ENCODE measurements around the gene PIEZO1.

Gene PIEZO1

DNA sequence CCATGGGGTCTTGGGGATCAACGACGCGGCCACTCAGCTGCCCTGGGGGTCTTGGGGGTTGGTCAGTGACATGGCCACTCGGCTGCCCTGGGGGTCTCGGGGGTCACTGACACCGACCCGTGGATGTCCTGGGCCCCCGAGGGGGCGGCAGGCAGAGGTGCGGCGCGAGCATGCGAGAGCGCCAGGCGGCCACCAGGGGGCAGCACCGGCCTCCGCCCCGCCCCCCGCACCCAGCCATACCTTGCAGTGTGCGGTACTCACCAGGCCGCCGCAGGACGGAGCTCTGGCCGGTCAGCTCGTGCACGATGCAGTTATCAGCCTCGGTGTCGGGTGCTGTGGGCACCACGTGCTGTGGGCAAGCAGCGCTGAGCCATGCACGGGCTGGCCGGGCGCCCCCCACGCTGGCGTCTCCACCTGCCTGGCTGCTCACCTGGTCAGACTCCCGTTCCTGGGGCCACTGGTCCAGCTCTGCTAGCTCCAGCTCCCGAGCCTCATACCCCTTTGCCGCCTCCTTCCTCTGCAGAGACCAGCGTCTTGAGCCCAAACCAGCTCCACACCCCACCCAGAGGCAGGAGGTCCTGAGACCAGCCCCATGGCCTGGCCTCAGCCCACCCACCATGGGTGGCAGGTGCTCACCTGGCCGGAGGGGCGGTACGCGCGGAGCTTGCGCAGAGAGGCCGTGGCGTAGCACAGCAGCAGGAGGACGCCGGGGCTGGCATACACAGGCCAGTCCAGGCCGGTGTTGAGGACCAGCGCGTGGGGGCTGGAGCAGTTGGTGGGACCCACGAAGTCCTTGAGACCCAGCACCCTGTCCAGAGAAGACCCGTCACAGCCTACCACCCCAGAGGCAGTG, 47.5 kb downstream of the PIEZO1 start:
- no peak for DNase-seq (ENCODE audit: low read depth)

DNA sequence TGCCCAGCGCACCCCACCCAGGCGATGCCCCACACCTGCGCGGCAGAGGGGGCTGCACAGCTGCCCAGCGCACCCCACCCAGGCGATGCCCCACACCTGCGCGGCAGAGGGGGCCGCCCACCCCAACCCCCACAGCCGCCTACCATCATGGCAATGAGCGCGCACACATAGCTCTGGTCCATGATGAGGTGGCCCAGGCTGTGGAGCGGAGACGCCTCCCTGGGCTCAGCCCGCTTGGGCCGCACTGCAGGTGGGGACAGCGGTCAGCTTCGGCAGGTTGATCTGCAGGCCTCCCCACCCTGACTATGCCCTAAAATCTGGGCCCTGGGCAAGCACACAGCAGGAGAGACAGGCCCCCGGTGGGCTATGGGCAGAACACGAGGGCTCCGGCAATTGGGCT, 48.5 kb downstream of the PIEZO1 start:
- DNase-seq (ENCODE audit: low read depth), result no peak

DNA sequence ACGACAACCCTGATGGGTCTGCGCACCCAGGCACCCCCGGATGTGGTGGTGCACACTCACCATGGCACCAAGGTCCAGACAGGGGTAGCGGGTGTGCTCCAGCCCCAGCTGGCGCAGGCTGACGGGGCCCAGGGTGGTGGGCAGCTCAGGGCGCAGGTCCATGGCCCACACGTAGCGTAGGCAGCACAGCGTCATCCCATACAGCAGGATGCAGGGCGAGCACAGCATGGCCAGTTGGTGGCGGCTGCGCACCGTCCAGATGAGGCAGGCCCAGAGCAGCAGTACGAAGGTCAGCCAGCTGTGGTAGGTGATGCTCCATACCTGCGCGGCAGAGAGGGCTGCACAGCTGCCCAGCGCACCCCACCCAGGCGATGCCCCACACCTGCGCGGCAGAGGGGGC, 48.9 kb downstream of the PIEZO1 start:
- DNase-seq (ENCODE audit: low read depth), result no peak

DNA sequence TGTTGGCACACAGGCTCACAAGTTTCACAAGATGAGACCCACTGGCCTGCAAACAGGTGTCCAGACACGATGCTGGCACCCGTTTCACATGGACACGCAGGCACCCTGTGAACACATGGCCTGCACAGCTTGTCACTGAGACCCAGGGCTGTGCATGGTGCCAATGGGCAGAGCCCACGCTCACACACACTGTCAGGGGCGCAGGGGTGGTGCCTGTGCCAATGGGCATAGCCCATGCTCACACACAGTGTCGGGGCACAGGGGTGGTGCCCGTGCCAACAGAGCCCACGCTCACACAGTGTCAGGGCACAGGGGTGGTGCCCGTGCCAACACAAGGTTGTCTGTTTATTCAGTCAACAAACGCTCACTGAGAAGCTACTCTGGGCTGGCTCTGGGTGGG, 49.4 kb downstream of the PIEZO1 start:
- DNase-seq (ENCODE audit: low read depth), result no peak

DNA sequence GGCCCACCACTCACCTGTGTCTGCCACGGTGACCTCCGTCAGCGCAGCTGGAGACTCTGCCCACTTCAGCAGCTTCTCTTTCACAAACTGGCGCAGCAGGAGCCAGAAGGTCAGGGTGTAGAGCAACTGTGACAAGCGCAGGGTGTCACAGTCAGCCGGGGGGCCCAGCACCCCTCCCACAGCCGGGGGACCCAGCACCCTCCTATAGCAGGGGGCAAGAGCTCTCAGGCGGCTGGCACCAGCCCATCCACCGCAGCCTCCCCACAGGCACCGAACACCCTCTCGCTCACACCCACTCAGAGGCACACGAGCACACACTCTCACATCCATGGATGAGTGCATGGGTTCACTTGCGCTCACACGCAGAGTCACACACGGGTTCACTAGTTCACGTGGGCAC, 49.9 kb downstream of the PIEZO1 start:
- no peak for DNase-seq (ENCODE audit: low read depth)

DNA sequence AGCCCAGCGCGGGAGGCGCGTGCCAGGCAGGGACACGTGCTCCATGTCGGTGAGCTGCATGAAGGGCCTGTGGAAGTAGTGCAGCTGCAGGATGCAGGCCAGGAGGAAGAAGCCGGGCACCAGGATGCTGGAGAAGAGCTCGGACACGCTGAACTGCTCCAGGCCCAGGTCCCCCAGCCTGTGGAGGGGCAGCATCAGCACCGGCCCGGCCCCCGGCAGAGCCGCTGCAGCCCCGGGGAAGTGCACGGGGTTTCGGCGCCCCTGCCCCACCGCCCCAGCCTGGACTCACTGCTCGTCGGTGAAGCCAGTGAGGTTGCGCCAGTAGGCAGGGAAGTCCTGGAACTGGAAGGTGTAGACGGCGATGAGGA, 50.7 kb downstream of the PIEZO1 start:
- no peak for DNase-seq (ENCODE audit: low read depth)

DNA sequence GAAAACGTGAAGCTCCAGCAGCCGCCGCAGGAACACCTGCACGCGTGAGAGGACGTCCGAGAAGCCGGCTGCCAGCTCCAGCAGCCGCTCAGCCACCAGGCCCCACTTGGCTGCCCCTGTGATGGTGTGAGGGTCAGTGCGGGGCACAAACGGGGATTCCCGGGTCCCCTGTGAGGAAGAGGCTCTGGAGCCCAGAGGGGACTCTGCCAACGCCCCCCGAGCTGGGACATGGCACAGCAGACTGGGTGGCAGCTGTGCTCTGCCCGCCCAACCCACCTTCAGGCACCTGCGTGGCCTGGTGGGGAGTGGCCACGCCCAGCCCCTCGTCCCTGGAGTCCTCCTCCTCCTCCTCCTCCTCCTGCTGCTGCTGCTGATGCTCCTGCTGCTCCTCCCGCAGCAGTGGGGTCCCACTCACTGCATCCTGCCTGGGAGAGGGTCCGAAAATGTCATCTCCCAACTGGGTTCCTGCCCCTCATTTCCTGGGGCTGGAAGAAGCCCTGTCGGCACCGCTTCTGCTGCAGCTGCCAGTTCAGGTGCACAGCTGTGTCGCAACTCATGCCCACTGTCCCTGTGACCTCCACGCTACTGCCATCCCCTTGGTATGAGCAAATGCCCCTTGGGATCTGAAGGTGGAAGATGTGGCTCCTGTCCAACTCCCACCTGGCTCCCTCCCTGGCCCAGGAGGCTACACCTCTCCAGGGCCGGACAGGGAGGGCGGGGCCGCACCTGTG, 51.2 kb downstream of the PIEZO1 start:
- DNase-seq (ENCODE audit: low read depth), result no peak

DNA sequence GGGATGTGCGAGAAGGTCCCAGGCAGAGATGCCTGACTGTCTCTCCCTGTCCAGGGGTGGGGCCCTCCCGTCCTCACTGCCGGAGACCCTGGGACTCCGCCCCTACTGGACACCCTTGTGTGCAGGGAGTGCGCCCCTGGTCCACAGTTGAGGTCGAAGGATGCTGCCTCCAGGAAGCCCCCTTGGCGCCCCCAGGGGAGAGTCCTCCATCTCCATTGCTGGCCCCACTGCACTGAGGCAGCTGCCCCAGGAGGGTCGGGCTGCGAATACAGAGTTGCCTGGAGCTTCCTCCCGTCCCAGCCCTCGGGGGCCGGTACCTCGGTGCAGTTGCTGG, 52.1 kb downstream of the PIEZO1 start:
- DNase-seq (ENCODE audit: low read depth), result no peak

DNA sequence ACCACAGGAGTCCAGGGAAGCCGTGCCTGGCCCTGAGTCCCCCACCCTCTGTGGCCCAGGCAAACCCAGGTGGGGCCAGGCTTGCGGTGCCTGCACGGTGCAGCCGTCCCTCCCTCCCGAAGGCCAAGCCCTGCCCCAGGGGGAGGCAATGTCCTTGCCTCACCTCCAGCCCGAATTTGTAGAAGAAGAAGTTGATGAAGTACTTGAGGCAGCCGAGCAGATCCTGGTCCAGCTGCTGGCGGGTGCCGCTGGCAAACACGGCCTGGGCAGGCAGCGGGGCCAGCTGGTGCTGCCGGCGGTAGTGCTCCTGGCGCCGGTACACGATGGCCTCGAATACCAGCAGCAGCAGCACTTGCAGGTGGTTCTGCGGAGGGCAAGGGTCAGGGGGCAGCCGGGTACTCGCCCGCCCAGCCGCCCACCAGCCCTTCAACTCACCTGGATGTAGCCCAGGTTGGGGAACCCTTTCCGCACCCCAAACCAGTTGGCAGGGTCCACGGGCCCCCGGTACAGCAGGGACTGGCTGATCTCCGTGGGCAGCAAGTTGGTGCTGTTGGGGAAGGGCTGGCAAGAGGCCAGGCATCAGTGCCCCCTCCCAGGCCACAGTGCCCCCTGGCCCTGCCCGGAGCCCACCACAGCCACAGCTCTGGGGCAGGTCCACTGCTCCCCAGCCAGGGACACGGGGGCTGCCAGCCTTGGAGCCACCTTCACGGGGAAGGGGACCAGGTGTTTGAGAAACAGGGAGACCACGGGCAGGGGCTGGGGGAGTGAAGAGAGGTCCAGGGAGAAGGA, 52.7 kb downstream of the PIEZO1 start:
- no peak for DNase-seq (ENCODE audit: low read depth)

DNA sequence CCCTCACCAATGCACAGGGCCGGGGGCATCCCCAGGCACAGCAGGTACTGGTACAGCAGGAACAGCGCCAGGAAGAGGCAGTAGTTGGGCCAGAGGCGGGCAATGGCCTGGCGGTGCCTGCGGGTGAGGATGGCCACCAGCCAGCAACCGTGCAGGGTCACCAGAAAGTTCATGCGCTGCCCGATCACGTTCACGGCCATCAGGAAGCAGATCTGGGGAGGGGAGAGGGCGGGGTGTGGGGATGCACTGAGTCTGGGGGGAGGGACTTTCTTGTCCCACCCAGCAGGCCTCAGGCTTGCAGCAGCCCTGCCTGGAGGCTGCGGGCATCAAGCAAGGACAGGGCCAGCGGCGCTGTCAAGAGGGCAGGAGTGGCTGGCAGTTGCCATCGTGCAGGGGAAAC, 53.3 kb downstream of the PIEZO1 start:
- DNase-seq (ENCODE audit: low read depth), result no peak

DNA sequence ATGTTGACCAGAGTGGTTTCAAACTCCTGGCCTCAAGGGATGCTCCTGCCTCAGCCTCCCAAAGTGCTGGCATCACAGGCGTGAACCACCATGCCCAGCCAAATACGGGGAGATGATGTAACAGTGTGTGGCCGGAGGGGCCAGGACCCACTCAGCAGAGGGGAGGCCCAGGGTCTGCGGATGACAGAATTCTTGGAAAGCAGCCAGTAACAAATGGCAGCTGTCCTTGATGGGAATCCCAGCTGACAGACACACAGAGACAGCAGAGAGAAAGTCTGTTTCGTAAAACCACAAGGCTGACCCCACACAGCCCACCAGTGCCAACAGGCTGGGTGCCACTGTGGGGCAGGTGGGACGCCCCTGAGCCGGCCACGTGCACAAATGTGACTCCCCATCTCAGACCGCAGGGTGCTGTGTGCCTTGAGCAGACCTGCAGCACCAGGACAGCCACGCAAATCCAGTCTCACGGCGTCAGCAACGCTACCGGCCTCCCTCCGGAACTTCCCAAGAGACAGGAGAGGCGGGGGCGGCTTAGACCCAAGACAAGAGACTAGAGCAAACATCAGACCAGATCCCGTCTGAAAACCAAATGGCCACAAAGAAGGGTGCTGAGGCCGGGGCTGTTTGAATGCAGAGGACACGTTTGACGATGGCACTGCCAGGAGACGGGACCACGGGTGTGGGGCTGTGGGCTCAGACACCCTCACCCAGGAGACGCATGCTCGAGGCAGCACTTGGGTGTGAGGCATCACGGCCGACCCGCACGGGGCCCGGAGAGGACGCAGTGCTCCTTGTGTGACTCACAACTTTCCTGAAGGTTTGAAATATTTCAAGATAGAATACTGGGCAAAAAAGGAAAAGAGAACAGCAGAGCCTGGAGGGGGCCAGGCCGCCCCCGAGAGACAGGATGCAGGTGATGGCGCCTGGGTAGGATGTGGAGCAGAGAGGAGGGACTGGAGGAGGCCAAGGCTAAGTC, 54.1 kb downstream of the PIEZO1 start:
- DNase-seq (ENCODE audit: low read depth), result no peak

DNA sequence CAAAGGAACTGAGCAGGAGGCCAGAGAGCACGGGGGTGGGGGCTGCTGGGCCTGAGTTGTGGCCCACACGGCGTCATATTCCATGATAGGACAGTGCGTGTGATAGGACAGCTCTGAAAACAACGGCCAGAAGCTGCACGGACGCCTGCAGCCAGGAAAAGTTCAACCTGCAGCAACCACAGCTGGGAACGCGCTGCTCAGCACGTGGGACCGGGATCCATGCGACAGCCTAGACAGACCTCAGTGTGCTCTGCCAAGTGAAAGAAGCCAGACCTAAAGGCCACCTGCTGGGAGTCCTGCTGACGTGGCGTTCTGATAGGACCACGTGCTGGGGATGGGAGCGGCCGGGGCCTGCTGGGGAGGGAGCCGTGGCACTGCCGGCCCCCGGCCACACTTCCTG, 57.1 kb downstream of the PIEZO1 start:
- DNase-seq (ENCODE audit: low read depth), result no peak

DNA sequence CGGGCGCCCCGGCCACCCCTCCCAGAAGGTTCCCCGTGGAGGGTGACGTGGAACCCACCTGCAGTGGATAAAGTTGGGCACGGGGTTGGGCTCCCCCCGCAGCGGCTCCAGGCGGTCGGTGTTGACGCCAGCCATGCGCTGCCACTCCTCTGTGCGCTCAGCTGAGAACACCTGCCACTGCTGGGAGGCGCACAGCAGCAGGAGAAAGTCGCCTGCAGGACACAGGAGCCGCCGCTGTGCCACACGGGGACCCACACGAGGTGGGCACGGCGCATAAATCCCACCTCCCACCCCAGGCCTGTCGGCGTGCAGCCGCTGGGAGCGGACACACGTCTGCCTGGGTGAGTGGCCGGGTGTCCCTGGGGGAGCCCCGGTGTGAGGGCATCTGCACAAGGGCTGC, 58.0 kb downstream of the PIEZO1 start:
- DNase-seq (ENCODE audit: low read depth), result no peak

DNA sequence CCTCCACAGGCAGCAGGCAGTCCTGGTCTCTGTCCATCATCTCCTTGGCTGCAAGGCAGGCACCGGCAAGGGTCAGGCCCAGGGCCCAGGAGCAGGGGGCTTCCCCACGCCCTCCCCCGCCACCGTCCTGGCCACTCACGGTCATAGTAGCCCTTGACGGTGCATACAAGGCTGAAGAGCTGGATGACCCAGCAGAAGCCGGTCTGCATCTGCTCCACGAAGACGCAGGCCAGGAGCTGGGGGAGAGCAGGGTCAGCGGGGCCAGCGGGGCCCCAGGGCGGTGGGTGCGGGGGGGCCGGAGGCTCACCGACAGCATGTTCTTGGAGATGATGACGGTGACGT, 58.6 kb downstream of the PIEZO1 start:
- no peak for DNase-seq (ENCODE audit: low read depth)

DNA sequence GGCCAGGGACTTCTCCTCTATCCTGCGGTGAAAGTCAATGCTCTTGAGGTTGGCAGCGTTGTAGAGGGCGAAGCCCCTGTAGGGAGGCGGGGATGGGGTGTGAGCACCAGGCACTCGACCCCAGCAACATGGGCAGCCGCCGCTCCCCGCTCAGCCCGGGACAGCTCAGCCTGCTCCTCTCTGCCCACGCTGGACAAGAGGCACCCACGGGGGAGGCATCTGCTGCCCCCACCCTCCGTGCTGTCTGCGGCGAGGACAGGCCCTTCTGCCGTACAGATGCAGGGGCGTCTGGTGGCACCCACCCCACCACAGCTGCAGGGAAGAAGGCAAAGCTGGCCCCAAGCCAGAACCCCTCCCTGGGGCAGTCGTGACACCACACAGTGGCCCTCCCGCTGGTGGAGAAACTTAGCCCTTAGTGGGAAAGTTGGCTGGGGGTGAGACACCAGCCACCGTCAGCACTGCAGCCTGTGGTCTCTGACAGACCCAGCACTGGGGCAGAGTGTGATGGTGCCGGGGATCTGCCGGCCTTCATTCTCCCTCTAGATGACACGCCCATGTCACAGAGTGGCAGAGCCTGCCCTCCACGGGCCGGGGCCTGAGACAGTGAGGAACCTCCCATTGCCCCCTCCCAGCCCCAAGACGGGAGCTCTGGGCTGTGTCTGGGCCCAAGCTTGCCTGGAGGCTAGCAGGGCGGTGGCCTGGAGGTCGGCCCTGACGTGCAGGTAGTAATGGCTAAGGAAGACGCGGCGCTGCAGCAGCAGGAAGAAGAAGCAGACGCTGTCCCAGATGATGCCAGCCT, 59.2 kb downstream of the PIEZO1 start:
- DNase-seq (ENCODE audit: low read depth), result no peak

DNA sequence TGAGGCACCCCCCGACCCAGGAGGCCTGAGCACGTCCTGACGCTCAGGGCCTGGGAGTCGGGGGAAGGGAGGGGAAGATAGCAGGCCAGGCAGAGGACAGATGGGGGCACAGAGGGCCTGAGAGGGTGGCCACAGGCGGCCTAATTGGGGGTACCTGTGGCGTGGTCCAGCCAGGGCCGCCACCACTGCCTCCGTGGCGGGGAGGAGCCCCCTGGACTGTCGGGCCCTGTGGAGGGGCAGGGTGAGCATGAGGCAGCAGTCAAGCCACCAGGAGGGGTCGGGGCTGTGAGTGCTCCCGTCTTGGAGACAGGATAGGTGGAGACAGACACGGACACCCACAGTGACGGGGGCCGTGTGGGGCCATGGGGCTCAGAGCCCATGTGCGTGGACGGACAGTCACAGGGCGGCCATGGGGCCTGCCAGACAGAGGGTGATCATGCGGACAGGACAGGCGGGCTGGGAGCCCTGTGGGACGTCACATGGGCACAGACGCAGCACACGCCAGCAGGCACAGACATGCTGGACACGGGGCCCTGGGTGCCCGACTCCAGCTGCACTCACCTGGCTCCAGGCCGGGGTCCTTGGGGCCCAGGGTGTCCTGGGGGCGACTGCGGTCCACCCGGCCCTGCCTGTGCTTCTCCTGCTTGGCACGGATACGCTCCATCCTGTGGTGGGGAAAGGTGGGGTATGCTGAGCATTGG, 60.0 kb downstream of the PIEZO1 start:
- DNase-seq (ENCODE audit: low read depth), result no peak

DNA sequence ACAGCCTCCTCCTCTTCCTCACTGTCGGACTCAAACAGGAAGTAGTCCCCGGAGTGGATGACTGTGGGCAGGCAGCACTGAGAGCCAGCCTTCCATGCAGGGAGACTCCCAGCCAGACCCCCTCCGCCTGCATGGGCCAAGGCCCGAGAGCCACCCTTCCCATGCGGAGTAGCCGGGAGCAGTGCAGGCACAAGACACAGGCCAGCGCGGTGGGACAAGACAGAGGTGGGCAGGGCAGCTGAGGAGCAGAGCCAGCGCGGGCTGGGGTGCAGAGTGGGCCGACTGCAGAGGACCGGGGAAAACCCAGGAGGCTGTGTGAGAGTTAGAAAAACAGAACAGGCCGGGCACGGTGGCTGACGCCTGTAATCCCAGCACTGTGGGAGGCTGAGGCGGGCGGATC, 61.1 kb downstream of the PIEZO1 start:
- DNase-seq (ENCODE audit: low read depth), result no peak

DNA sequence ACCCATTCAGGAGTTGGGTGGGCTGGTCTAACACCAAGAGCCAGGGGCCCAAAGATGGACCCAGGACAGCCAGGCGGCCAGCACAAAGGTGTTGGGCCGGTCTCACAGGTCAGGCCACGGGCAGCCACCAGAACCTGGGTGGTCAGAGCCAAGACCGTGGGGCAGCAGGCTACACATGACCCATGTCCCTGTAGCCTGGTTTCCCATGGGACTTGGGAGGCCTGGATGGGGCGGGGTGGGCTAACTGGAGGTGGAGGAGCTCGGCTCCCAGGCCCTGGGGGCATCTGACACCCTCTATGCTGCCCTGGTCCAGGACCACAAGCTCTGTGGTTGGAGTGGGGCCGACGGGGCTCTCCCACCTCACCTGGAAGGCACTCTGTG, 61.5 kb downstream of the PIEZO1 start:
- no peak for DNase-seq (ENCODE audit: low read depth)

DNA sequence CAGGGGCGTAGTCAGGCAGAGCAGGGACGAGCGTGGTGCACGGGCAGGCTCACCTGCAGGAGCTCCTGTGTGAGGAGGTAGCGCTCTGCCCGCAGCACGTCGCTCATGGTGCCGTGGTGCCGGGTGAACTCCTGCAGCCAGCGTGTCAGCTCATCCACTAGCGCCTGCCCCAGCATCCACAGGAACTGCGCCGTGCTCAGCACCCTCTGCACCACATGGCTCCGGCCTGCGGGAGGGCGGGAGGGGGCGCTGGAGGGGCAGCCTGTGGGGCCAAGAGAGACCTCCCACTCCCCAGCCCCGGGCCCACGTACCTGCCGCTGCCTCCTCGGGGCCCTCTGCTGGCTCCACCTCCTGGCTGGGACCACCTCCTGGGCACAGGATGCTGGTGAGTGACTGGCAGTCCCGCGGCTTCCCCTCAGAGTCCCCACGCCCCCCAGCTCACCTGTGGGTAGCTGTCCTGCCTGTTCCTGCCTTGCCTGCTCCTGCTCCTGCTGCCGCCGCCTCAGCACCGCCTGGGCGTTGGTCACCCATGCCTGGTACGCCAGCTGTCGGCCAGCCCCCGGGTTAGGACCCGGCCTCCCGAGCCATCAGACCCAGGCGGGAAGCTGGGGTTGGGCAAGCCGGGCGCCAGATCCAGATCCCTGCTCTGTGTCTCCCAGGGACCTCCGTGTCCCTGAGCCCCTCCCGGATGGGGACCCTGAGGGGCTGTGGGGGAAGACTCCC, 62.1 kb downstream of the PIEZO1 start:
- no peak for DNase-seq (ENCODE audit: low read depth)

Data from GM04503 (cell line).